Measurements from ENCODE around the gene CMTM4. TPM values are rescaled to one million over a fixed set of nuclear protein-coding genes. Genes with fewer than 3 reads are reported as not detected.
A peak's percentile ranks its signal among the peaks of the same experiment; 100 is the strongest.

The CMTM4 gene
- total and polyA plus RNA-seq, 2 experiments from 2014 or later, result 3.5 to 21.1 TPM

- H2AFZ ChIP-seq, result no peak overlapping the region
- H3K27ac ChIP-seq, result no peak overlapping the region
- DNase-seq, result no peak
- H3K27me3 ChIP-seq (replicated peaks; ENCODE audit: insufficient read depth), result no peaks in the 10 kb centered on the region
- no peaks in the 10 kb centered on the region for H3K36me3 ChIP-seq (ENCODE audit: low read depth)
- no peak overlapping the region for H3K4me2 ChIP-seq (ENCODE audit: unreplicated experiment)
- H3K9me2 ChIP-seq (ENCODE audit: insufficient read depth), result no peaks in the 10 kb centered on the region
- no peak overlapping the region for H3K4me3 ChIP-seq
- H4K20me1 ChIP-seq (ENCODE audit: insufficient read depth), result no peaks in the 10 kb centered on the region
- WGBS, 2 experiments (ENCODE audit: low coverage in 1 of 2, low lambda C conversion rate in 2 of 2, missing lambda C conversion rate in 2 of 2), result 95 to 98% methylated on average over 1 of the region's 1 CpG
- TF ChIP-seq EZH2 (IDR thresholded peaks at IDR 0.05; ENCODE audit: insufficient read depth, poor library complexity, severe bottlenecking), result no peak
- no peak for TF ChIP-seq EZH2phosphoT487 (IDR thresholded peaks at IDR 0.05; ENCODE audit: insufficient read depth, low read depth)
- in situ Hi-C loops (cut with MboI), result no loop called here
- H3K9ac ChIP-seq, result no peak overlapping the region
- H3K79me2 ChIP-seq (ENCODE audit: insufficient read depth), result 0 out of 2 replicates have a peak, but pooled peaks cover 7% of the 10 kb centered on the region
- no peaks in the 10 kb centered on the region for H3K9me3 ChIP-seq (ENCODE audit: low read depth)
- H3K4me1 ChIP-seq (ENCODE audit: insufficient read depth), result peaks cover 16% of the 10 kb centered on the region
- peaks cover 5% of the 10 kb centered on the region; the same call in 1 of the 2 replicates for H3F3A ChIP-seq (ENCODE audit: insufficient read depth)
Observed at GRCh38 chr16:66641387-66641786, 55.2 kb downstream of the CMTM4 start.

- in situ Hi-C loops (cut with MboI), result no loop called here
- H3K27ac ChIP-seq, result no peak overlapping the region
- no peaks in the 10 kb centered on the region for H3K27me3 ChIP-seq (replicated peaks; ENCODE audit: insufficient read depth)
- no peak overlapping the region for H3K9ac ChIP-seq
- H3K4me1 ChIP-seq (ENCODE audit: insufficient read depth), result peaks cover 16% of the 10 kb centered on the region
- no peak for DNase-seq
- H3F3A ChIP-seq (ENCODE audit: insufficient read depth), result peaks cover 5% of the 10 kb centered on the region; the same call in 1 of the 2 replicates
- H3K79me2 ChIP-seq (ENCODE audit: insufficient read depth), result 0 out of 2 replicates have a peak, but pooled peaks cover 7% of the 10 kb centered on the region
- H4K20me1 ChIP-seq (ENCODE audit: insufficient read depth), result no peaks in the 10 kb centered on the region
- H3K9me2 ChIP-seq (ENCODE audit: insufficient read depth), result no peaks in the 10 kb centered on the region
- no peaks in the 10 kb centered on the region for H3K36me3 ChIP-seq (ENCODE audit: low read depth)
- no peak overlapping the region for H3K4me2 ChIP-seq (ENCODE audit: unreplicated experiment)
- H2AFZ ChIP-seq, result no peak overlapping the region
- TF ChIP-seq EZH2 (IDR thresholded peaks at IDR 0.05; ENCODE audit: insufficient read depth, poor library complexity, severe bottlenecking), result no peak
- no peak for TF ChIP-seq EZH2phosphoT487 (IDR thresholded peaks at IDR 0.05; ENCODE audit: insufficient read depth, low read depth)
- no peaks in the 10 kb centered on the region for H3K9me3 ChIP-seq (ENCODE audit: low read depth)
- 94 to 96% methylated on average over 3 of the region's 3 CpGs for WGBS, 2 experiments (ENCODE audit: low coverage in 1 of 2, low lambda C conversion rate in 2 of 2, missing lambda C conversion rate in 2 of 2)
- H3K4me3 ChIP-seq, result no peak overlapping the region
Observed at GRCh38 chr16:66640724-66641314, 55.7 kb downstream of the CMTM4 start.

- H3K4me3 ChIP-seq, result no peak overlapping the region
- 0 out of 2 replicates have a peak, but pooled peaks cover 7% of the 10 kb centered on the region for H3K79me2 ChIP-seq (ENCODE audit: insufficient read depth)
- TF ChIP-seq EZH2 (IDR thresholded peaks at IDR 0.05; ENCODE audit: insufficient read depth, poor library complexity, severe bottlenecking), result no peak
- TF ChIP-seq EZH2phosphoT487 (IDR thresholded peaks at IDR 0.05; ENCODE audit: insufficient read depth, low read depth), result no peak
- H3K27ac ChIP-seq, result no peak overlapping the region
- peaks cover 16% of the 10 kb centered on the region for H3K4me1 ChIP-seq (ENCODE audit: insufficient read depth)
- H2AFZ ChIP-seq, result no peak overlapping the region
- 0 out of 2 replicates have a peak overlapping the region, but pooled peaks have one; percentile 21 for H3K9ac ChIP-seq
- in situ Hi-C loops (cut with MboI), result no loop called here
- no peaks in the 10 kb centered on the region for H4K20me1 ChIP-seq (ENCODE audit: insufficient read depth)
- H3K27me3 ChIP-seq (replicated peaks; ENCODE audit: insufficient read depth), result no peaks in the 10 kb centered on the region
- H3K36me3 ChIP-seq (ENCODE audit: low read depth), result no peaks in the 10 kb centered on the region
- H3K4me2 ChIP-seq (ENCODE audit: unreplicated experiment), result no peak overlapping the region
- no peaks in the 10 kb centered on the region for H3K9me3 ChIP-seq (ENCODE audit: low read depth)
- peaks cover 5% of the 10 kb centered on the region; the same call in 1 of the 2 replicates for H3F3A ChIP-seq (ENCODE audit: insufficient read depth)
- peak; percentile 40 for DNase-seq
- WGBS, 2 experiments (ENCODE audit: low coverage in 1 of 2, low lambda C conversion rate in 2 of 2, missing lambda C conversion rate in 2 of 2), result 74 to 79% methylated on average over 6 of the region's 6 CpGs
- no peaks in the 10 kb centered on the region for H3K9me2 ChIP-seq (ENCODE audit: insufficient read depth)
Observed at GRCh38 chr16:66639091-66639885, 57.3 kb downstream of the CMTM4 start.

GRCh38 chr16:66637806-66638205, 58.7 kb downstream of the CMTM4 start:
- no peak overlapping the region for H2AFZ ChIP-seq
- H3K4me3 ChIP-seq, result no peak overlapping the region
- peaks cover 5% of the 10 kb centered on the region; the same call in 1 of the 2 replicates for H3F3A ChIP-seq (ENCODE audit: insufficient read depth)
- H3K27ac ChIP-seq, result no peak overlapping the region
- H3K9me2 ChIP-seq (ENCODE audit: insufficient read depth), result no peaks in the 10 kb centered on the region
- no peaks in the 10 kb centered on the region for H3K36me3 ChIP-seq (ENCODE audit: low read depth)
- H3K9me3 ChIP-seq (ENCODE audit: low read depth), result no peaks in the 10 kb centered on the region
- H4K20me1 ChIP-seq (ENCODE audit: insufficient read depth), result no peaks in the 10 kb centered on the region
- peaks cover 16% of the 10 kb centered on the region for H3K4me1 ChIP-seq (ENCODE audit: insufficient read depth)
- 95 to 97% methylated on average over 3 of the region's 3 CpGs for WGBS, 2 experiments (ENCODE audit: low coverage in 1 of 2, low lambda C conversion rate in 2 of 2, missing lambda C conversion rate in 2 of 2)
- no peak overlapping the region for H3K9ac ChIP-seq
- no peak for DNase-seq
- H3K79me2 ChIP-seq (ENCODE audit: insufficient read depth), result 0 out of 2 replicates have a peak, but pooled peaks cover 7% of the 10 kb centered on the region
- in situ Hi-C loops (cut with MboI), result no loop called here
- no peak overlapping the region for H3K4me2 ChIP-seq (ENCODE audit: unreplicated experiment)
- TF ChIP-seq EZH2 (IDR thresholded peaks at IDR 0.05; ENCODE audit: insufficient read depth, poor library complexity, severe bottlenecking), result no peak
- TF ChIP-seq EZH2phosphoT487 (IDR thresholded peaks at IDR 0.05; ENCODE audit: insufficient read depth, low read depth), result no peak
- no peaks in the 10 kb centered on the region for H3K27me3 ChIP-seq (replicated peaks; ENCODE audit: insufficient read depth)
